DOHH2 (cell line): ENCODE results near the gene YIPF6.

ENCODE experiments used
- CTCF ChIP-seq: fragments of 200-600 bp; sonication (generic); IDR thresholded peaks from one replicate; pipeline ENCODE4 v1.5.1; 2014; ENCODE audit warnings: antibody characterized with exemption, mild to moderate bottlenecking, low read depth, low read length; ENCODE audit not compliant: poor library complexity, severe bottlenecking
- EZH2phosphoT487 ChIP-seq: fragments of 200-600 bp; sonication (generic); IDR thresholded peaks from 2 replicates; pipeline ENCODE4 v1.6.1; 2017; ENCODE audit warnings: borderline replicate concordance, mild to moderate bottlenecking, antibody characterized with exemption, low read length, moderate library complexity, mixed read lengths

DNA sequence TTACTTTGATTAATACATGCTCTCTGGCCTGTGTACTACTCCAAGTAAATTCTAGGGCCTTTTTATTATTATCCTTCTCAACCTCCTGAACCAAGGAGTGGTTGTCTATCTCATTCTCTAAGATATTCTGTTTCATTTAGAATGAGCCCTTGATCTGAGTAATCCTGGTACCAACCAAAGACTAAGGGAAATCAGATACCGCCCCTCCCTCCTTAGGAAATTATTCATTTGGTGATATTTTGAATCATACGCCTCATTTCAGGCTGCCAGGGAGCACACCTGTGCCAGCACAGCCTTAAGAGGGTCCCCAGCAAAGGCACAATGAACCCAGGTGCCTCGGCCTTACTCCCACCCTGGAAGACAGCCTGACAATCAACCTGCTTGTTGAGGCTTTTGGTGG is 75.4 kb downstream of the YIPF6 start:
- TF ChIP-seq CTCF (no peak), EZH2phosphoT487 (no peak)
